Measurements from ENCODE around the gene LYPD6.
"Not testable (repeated sequence)": the region's sequence is repeated elsewhere in the genome, so short reads cannot be mapped to it uniquely, and the experiment has no call there.

LYPD6 gene

DNA sequence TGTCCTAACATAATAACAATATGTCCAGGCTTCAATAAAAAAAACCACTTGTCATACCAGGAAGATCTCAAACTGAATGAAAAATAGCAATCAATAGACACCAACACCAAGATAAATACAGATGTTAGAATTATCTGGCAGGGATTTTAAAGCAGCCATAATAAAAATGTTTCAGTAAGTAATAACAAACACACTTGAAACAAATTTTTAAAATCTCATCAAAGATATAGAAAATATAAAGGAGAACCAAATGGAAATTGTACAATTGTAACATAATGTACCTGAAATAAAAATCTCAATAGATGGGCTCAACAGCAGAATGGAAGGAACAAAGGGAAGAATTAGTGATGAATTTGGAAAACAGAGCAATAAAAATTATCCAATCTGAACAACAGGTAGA, 128.1 kb downstream of the LYPD6 start:
- DNase-seq: no peak

DNA sequence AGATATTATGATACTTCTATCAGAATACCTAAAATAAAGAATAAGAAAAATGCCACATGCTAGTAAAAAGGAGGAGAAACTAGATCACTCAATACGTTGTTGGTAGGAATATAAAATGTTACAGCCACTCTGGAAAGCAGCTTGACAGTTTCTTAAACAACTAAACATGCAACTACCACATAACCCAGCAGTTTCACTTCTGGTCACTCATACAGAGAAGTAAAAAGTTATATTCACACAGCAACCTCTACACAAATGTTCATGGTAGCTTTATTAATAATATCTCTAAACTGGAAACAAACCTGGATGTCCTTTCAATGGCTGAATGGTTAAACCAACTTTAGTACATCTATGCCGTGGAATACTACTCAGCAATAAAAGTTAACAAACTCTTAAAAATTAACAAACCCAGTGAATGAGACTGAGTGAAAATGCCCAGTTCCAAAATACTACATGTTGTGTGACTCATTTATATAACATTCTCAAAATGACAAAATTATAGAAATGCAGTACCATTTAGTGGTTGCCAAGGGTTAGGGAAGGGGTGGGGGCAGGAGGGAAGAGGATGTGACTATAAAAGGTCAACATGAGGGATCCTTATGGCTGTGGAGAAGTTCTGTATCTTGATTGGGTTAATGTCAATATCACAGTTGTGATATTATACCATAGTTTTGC, 133.1 kb downstream of the LYPD6 start:
- no peak for DNase-seq

DNA sequence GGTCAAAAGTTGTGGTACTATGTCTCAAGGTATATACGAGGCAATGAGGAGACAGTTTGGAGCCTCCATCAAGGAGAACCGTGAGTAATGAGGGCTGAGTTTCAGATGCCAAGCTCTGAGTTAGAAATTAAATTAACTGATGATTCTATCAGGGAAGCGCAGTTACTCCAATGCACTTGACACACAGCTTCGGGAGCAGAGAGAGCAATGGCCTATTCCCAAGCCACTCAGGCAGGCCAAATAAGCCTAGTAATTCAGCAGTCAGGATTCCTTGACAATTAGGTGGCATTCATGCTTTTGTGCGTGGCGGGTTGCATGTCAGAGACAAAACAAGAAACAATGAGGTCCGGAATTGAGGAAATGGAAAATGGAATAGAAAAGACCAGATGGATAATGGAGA, 134.0 kb downstream of the LYPD6 start:
- DNase-seq: no peak

DNA sequence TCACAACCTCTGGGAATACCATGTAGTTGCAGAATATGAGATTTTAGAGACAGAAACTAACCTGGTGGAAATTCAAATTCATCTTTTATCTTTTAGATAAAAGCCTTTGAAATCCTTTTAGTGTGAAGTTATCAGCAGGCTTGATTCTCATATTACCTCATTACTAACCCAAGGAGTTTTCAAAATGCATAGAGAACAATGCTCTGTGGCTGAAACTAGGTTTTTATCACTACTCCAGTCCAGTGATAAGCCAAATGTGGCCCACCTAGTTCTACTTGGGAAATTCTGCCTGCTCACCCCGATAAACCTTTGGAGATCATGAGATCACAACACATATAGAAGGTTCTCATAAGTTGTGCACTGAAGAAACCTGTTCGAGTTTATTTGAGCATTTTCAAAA, 135.5 kb downstream of the LYPD6 start:
- no peak for DNase-seq

DNA sequence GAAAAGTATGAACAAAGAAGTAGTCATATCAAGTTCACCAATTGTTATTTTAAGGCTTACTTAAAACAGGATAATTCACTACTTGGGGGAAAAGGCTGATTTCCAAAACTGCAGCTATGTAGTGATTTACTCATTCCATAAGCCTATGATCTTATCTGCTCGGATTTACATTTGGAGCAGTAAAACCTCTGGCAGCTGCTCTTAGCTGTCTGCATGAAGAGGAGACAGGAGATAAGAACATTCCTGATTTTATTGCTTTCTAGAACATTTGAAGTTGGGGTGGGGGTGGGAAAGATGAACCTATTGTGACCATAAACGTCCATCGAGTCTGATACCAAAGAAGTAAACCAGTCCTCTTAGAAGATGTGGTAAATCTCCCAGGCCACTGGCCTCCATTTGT, 136.2 kb downstream of the LYPD6 start:
- DNase-seq: no peak

DNA sequence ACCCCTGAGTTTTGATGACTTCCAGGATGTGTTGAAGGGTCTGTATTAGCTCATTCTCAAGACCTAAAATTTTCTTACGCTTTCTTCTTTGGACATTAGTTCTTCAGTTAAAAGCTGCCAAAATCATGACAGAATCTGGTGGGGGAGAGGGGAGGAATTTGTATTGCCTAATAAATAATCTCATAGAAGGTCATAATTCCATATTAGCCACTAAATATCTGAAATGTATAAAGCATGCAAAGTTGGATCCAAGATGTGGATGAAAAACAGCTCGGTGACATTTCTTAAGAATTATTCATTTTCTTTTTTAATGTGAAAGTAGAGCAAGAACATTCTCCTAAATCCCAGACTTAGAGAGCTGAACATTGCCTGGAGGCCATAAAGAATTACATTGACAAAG, 137.0 kb downstream of the LYPD6 start:
- DNase-seq: no peak

DNA sequence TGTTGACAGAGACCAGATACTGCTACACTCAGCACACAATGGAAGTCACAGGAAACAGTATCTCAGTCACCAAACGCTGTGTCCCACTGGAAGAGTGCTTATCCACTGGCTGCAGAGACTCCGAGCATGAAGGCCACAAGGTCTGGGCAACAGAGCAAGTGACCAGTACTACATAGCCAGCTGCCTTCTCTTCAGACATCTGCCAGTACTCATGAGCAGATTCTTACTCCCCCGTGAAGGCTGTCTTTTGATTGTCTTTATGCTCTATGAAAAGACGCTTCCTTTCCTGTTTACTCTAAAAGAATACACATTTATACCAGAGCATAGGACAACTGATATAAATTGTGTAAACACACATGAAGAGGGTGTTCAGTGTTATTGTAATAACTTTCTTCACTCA, 138.2 kb downstream of the LYPD6 start:
- DNase-seq: no peak

DNA sequence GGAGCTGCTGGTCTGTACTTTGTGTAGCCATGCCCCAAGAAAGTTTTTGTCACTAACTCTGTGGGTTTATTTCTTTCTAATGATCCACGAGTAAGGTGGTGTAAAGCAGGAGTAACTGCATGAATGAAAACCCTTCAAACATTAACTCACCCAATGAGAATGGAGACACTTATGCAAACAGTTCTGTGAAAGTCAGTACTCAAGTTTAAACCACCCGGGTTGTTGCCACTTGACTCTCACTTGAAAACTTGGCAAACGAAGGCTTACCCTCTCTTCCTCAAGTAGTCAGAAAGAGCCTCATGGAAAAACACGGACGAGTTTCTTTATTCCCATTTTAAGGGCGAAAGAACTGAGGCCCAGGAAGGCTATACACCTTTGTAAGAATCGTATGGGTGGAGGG, 139.7 kb downstream of the LYPD6 start:
- DNase-seq: no peak

DNA sequence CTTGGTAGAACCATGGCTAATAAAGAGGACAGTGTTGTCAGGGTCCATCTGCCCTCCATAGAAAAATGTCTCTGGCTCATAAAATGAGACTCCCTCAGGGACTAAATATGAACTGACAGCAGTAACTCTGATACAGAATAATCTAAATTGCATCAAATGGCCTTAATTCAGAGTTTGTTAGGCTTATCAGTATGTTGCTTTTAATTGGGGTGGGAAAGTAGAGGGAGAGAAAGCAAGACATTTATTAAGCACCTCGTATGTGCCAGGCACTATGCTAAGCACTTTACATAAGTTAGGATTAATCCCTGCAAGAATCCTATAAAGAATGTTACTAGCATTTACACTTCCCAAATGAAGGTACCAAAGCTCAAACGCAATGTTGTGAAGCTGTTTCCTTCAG, 142.0 kb downstream of the LYPD6 start:
- DNase-seq: no peak

DNA sequence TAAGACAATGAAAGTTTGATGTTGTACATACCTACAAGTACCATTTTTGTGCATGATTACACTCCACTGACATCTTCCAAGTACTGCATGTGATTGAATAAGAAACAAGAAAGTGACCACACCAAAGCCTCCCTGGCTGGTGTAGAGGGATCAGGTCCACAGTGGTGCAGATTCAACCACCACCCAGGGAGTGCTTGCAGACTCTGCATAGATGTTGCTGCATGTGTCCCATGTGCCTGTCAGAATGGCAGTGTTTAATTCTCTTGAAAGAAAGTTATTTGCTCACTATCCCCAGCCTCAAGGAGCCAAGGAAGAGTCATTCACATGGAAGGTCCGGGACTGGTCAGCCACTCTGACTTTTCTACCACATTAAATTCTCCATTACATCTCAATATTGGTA, 142.7 kb downstream of the LYPD6 start:
- DNase-seq: no peak

DNA sequence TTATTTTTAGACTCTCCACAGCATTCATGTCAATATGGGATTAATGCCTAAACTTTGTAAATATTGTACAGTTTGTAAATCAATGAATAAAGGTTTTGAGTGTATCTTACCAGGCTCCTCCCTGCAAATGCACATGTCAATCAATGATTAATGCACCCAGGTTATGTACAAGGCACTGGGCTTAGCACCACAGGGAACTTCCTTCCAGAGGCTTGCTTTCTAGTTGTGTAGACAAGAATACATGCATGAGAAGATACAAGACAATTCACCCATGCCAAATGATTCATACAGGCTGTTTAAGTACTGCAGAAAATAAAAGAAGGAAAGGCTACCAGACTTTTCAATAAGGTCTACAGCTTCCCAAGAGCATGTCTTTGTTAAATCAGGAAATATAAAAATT, 143.1 kb downstream of the LYPD6 start:
- DNase-seq: no peak

DNA sequence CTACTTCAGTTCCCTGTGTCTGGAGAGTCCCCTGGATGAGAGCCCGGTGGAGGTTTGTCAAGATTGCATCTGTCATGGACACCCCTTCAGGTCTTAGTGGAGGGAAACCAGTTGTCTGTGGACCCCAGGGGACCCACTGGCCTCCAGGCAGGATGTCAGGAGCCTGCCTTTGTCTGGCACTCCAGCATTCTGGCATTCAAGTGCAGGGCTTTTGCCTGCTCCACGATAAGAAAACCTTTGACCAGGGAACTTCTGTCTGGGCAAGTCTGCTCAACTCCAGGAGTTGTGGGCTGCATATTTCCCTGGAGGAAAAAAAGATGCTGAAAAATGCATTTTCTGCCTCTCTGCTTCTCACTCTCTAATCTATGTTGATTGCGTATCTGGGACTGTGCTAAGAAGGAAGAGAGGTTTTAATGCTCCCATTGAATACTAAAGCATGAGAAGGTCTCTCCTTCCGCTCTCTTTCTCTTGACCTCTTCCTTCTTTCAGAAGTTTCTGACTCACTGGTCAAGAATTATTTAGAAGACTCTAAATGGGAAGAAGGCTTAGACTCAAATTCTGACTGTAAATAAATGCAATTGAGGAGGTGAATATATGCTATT, 152.7 kb downstream of the LYPD6 start:
- no peak for DNase-seq

DNA sequence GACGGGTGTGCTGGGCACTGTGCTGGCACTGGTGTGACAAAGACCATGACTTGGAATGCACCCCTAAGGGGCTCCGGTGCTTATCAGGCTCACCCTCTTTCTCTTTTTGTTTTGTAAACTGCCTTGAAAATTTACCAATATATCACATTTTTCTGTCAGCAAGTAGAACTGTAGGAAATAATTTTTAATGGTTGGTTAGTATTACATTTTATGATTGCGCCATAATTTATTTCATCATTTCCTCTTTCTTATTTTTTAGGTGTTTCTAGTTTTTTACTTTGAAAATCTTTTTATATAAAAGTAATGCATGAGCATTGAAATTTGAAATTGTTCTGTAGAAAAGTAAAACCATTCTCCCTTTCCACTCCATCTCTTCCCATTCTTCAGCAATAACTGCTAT, 156.3 kb downstream of the LYPD6 start:
- no peak for DNase-seq

DNA sequence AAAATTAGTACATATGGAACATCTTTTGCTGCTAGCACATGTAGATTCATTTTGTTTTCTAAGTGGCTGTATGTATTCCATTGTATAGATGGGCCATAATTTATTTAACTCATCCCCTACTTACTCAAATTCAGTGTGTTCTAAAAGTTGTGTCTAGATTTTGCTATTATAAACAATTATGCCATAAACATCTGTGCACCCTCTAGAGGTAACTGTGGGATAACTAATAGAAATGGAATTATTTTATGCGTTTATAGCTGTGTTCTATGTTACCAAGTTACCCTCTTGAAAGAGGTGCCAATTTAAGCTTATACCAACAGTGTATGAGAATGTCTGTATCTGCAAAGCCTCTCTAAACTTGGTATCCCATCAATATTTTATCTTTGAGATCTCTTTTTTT, 156.8 kb downstream of the LYPD6 start:
- no peak for DNase-seq

DNA sequence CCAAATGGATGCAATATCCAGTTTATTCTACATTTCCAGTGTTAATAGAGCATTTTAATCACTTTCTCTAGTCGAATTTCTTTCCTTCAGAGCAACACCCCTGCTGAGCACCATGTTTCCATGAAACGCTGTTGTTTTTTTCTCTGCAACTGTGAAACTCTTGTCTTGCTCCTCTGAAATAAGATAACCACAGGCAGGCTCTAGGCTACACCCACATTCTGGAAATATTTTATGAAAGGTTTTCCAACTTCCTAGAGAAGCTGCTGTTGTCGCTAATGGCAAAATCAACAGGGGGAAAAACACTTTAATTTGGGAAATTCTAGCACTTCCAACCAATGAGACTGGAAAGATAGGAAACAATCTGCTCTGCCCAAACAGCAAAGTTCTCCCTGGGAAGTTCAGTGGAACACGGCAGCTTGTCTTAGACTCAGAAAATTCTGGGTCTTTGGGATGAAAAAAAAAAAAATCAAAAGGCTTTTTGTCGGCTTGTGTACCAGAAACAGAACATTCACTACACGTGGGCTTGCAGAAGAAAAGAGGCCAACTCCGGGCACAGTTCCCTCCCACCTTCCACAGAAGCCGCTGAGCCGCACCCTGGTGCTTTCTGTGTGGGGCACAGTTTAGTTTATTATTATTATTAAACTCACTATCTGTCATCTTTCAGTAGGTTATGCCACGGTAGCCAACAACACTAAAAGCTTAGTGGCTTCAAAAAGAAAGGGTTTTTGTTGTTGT, 158.5 kb downstream of the LYPD6 start:
- no peak for DNase-seq

DNA sequence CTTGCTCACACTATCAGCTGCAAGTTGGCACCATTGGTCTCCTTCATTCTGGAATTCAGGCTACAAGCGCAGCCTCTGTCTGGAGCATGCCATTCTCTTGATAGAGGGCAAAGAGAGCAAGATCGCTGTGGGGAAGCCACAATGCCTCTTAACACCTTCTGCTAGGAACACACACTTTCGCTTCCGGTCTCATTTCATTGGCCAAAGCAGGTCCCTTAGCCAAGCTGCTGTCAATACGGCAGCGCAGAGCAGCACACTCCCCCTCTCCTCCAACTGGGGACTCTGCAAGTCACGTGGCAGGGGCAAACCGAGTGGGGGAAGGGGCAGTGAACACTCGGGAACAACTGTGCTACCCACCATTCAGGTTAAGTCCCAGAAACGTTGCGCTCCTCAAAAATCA, 159.1 kb downstream of the LYPD6 start:
- no peak for DNase-seq

DNA sequence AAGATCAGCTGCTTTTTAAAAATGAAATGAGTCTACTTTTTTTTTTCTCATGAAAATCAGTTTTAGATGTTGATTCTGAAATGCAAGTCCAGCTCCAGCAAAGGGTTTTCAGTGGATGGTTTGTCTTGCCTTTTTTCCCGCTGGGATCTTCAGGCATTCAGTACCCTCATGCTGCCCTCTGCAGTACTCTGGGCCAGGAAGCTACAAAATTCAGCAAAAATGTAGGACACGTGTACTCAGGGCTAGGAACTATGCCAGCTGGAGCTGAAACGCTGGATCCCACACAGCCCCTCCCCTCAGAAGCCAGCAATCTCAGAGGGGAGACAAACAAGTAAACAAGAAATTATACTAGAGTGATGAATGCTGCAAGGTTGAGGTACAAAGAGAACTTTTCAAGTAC, 159.9 kb downstream of the LYPD6 start:
- DNase-seq: no peak

DNA sequence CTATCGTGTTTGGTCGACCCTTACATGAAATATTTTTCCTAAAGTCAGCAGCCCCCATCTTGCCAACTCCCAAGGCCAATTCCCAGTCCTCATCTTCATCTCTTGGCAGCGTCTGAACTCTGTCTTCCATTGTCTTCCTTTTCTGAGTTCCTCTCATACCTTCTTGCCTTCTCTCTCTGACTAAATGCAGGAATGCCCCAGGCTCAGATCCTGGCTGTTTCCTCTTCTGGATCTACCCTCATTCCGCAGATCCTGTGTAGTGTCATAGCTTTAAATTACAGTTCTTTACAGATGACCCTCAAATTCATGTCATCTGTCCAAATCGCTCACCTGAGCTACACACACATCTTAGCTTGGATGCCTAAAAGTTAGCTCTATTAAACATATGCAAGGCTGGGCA, 162.5 kb downstream of the LYPD6 start:
- DNase-seq: no peak

DNA sequence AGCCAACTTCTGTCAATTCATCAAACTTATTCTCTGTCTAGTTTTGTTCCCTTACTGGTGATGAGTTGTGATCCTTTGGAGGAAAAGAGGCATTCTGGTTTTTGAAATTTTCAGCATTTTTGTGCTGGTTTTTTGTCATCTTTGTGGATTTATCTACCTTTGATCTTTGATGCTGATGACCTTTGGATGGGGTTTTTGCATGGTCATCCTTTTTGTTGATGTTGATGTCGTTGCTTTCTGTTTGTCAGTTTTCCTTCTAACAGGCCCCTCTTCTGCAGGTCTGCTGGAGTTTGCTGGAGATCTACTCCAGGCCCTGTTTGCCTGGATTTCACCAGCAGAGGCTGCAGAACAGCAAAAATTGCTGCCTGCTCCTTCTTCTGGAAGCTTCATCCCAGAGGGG, 168.8 kb downstream of the LYPD6 start:
- DNase-seq: not testable (repeated sequence)

DNA sequence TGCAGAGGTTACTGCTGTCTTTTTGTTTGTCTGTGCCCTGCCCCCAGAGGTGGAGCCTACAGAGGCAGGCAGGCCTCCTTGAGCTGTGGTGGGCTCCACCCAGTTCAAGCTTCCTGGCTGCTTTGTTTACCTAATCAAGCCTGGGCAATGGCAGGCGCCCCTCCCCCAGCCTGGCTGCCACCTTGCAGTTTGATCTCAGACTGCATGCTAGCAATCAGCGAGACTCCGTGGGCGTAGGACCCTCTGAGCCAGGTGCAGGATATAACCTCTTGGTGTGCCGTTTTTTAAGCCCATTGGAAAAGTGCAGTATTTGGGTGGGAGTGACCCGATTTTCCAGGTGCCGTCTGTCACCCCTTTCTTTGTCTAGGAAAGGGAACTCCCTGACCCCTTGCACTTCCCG, 176.4 kb downstream of the LYPD6 start:
- DNase-seq: not testable (repeated sequence)

DNA sequence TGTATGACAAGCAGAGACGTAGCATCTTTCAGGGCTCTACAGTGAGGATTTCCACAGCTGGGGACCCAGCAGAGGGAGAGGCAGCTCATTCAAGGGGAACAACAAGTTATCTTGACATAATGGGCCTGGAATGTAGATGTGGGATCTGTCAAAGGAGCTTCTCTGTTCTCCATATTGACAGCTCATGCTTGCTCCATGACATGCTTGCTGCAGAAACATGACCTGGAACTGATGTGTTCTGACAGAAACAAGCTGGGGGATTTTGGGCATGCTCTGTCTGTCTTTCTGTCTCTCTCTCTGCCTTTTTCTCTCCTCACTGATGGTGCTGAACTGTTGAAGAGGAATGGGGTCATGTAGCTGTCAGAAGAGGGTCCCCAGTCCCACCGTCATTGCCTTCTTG, 177.6 kb downstream of the LYPD6 start:
- DNase-seq: no peak

DNA sequence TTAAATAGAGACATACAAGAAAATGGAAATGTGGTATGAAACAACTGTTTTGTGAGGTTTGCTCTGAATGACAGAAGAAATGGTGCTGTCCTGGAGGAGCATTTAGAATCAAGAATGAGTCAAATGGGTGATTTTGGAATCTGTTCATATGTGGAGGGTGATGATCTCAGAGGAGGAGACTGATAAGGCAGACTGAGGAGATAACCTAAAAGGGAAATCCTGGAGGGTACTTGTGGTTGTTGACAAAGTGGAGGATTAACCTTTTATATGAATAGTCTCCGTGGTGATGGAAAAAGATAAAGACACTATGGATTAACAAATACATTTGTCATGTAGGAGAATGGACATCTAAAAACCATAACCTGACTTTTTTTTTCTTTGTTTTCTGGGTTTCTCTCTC, 183.1 kb downstream of the LYPD6 start:
- DNase-seq: no peak

All from activated effector memory CD4-positive, alpha-beta T cell treated with anti-CD3 and anti-CD28 coated beads, Interleukin-2, amount 50 U/mL, for 16 hours (primary cell).